Ishikawa (cell line): ENCODE data around the gene TMEM178B.

ENCODE experiments used
- CEBPB ChIP-seq: IDR thresholded peaks from 2 replicates; pipeline ENCODE4 v1.6.1; 2012
- EGR1 ChIP-seq: IDR thresholded peaks from 2 replicates; pipeline ENCODE4 v1.6.1; 2012
- EP300 ChIP-seq: IDR thresholded peaks from 2 replicates; pipeline ENCODE4 v1.6.1; 2012; ENCODE audit warnings: borderline replicate concordance
- FOXM1 ChIP-seq: IDR thresholded peaks from 2 replicates; pipeline ENCODE4 v1.6.1; 2012; ENCODE audit warnings: low read depth, borderline replicate concordance
- TAF1 ChIP-seq: IDR thresholded peaks from 2 replicates; pipeline ENCODE4 v1.6.1; 2012; ENCODE audit warnings: low read depth, mild to moderate bottlenecking
- TEAD4 ChIP-seq: IDR thresholded peaks from 2 replicates; pipeline ENCODE4 v1.6.1; 2012
- TF ChIP-seq, protein P1 (sequence below): IDR thresholded peaks from 2 replicates; pipeline ENCODE4 v1.6.1; 2012
- TF ChIP-seq, protein P2 (sequence below): IDR thresholded peaks from 2 replicates; pipeline ENCODE4 v1.6.1; 2012; ENCODE audit warnings: low read depth, mild to moderate bottlenecking

DNA sequence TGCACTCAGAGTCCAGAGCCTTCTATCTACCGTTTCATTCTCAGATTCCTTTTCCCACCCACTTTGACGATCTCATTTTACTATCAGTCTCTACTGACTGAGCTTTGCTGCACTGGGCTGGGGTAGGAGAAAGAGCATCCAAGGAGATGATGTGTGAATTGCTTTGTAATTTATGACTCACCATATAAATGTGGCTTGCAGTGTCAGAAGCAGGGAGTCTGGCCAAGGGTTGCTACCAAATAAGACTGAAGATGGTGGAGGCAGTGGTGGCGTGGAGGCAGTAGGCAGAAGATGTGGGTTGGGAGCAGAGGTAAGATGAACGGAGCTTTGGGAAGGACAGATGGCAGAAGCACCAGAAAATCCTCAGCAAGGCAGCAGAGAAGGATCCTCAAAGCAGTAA lies 404.0 kb downstream of the TMEM178B start:
- no peak for TF ChIP-seq EGR1
- TF ChIP-seq, protein P1, sequence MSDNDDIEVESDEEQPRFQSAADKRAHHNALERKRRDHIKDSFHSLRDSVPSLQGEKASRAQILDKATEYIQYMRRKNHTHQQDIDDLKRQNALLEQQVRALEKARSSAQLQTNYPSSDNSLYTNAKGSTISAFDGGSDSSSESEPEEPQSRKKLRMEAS: no peak
- no peak for TF ChIP-seq TAF1
- TF ChIP-seq EP300: no peak
- no peak for TF ChIP-seq CEBPB
- TF ChIP-seq FOXM1: no peak
- TF ChIP-seq, protein P2, sequence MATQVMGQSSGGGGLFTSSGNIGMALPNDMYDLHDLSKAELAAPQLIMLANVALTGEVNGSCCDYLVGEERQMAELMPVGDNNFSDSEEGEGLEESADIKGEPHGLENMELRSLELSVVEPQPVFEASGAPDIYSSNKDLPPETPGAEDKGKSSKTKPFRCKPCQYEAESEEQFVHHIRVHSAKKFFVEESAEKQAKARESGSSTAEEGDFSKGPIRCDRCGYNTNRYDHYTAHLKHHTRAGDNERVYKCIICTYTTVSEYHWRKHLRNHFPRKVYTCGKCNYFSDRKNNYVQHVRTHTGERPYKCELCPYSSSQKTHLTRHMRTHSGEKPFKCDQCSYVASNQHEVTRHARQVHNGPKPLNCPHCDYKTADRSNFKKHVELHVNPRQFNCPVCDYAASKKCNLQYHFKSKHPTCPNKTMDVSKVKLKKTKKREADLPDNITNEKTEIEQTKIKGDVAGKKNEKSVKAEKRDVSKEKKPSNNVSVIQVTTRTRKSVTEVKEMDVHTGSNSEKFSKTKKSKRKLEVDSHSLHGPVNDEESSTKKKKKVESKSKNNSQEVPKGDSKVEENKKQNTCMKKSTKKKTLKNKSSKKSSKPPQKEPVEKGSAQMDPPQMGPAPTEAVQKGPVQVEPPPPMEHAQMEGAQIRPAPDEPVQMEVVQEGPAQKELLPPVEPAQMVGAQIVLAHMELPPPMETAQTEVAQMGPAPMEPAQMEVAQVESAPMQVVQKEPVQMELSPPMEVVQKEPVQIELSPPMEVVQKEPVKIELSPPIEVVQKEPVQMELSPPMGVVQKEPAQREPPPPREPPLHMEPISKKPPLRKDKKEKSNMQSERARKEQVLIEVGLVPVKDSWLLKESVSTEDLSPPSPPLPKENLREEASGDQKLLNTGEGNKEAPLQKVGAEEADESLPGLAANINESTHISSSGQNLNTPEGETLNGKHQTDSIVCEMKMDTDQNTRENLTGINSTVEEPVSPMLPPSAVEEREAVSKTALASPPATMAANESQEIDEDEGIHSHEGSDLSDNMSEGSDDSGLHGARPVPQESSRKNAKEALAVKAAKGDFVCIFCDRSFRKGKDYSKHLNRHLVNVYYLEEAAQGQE: no peak
- TF ChIP-seq TEAD4: no peak
